Tibial nerve (tissue), 3 donors: ENCODE measurements around the gene TAF4.

Experiments
- CTCF ChIP-seq, 5 experiments: fragments of 200-600 bp in 3 of 5; fragments of 450-650 bp in 2 of 5; sonication (generic) in 3 of 5; IDR thresholded peaks; one replicate each; pipeline ENCODE4 v1.5.1; 2016 to 2019; ENCODE audit warnings: antibody characterized with exemption in 5 of 5, mild to moderate bottlenecking in 3 of 5, moderate library complexity in 2 of 5
- POLR2A ChIP-seq, 2 donors: fragments of 450-650 bp; IDR thresholded peaks; one replicate each; pipeline ENCODE4 v1.6.1; 2017; ENCODE audit warnings: antibody characterized with exemption in 2 of 2, mild to moderate bottlenecking in 2 of 2, moderate library complexity in 2 of 2

GRCh38 chr20:62103508-62104233 lies 38.0 kb upstream of the TAF4 start:
- no peak for TF ChIP-seq CTCF (IDR thresholded peaks at IDR 0.05)
- TF ChIP-seq POLR2A (IDR thresholded peaks at IDR 0.05), result no peak
